ENCODE results near the gene FOXP1.

DNA sequence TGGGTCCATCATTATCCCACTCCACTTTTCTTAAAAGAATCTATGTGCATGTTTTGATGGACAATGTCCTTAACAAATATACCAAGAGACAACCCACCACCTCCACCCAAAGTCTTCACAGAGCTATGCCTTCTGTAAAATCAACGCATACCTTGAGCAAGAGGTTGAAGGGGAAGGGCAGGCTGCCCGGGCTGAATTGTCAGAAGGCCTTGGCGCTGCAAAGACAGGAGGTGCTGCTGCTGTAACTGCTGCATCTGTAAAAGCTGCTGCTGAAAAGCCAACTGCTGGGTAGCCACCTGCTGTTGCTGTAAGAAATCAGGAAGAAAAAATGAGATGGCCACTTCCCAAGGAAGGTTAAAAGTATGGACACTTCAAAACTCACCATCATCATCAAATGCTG is 536.7 kb downstream of the FOXP1 start:
- no peak for TF ChIP-seq CTCF (IDR thresholded peaks at IDR 0.05; ENCODE audit: low read length)
- TF ChIP-seq EZH2 (IDR thresholded peaks at IDR 0.05; ENCODE audit: borderline replicate concordance, low read length), result no peak
